Type B pancreatic cell (in vitro differentiated cells): ENCODE measurements around the gene PPP3R2. TPM values are rescaled to one million over a fixed set of nuclear protein-coding genes. Genes with fewer than 3 reads are reported as not detected.

Experiments used
- DNase-seq: peaks from one replicate; pipeline ENCODE4 v3.0.0; 2021; ENCODE audit warnings: mixed read lengths; ENCODE audit not compliant: unreplicated experiment; ENCODE audit errors: extremely low spot score
- H3K27ac Mint-ChIP-seq: 2 replicates; pipeline ENCODE4 v1.8.0; 2021; ENCODE audit warnings: mild to moderate bottlenecking, mixed read lengths
- H3K27me3 Mint-ChIP-seq: 2 replicates; pipeline ENCODE4 v1.8.0; 2021; ENCODE audit warnings: mixed read lengths
- H3K36me3 Mint-ChIP-seq: 2 replicates; pipeline ENCODE4 v1.8.0; 2021; ENCODE audit warnings: mixed read lengths
- H3K4me1 Mint-ChIP-seq: one replicate; pipeline ENCODE4 v1.8.0; 2021; ENCODE audit warnings: mixed read lengths; ENCODE audit not compliant: unreplicated experiment
- H3K4me3 Mint-ChIP-seq: 2 replicates; pipeline ENCODE4 v1.8.0; 2021; ENCODE audit warnings: mild to moderate bottlenecking, mixed read lengths
- H3K9me3 Mint-ChIP-seq: 2 replicates; pipeline ENCODE4 v1.8.0; 2021; ENCODE audit warnings: mixed read lengths
- CTCF ChIP-seq: fragments of 200-600 bp; sonication (generic); conservative IDR thresholded peaks from 2 replicates; pipeline ENCODE4 v1.5.0; 2021; ENCODE audit warnings: antibody characterized with exemption, mild to moderate bottlenecking
- total RNA-seq: library from RNA; stranded (reverse); gene quantifications from 2 replicates; pipeline ENCODE4 v1.2.1, GENCODE V29; 2021; ENCODE audit warnings: low replicate concordance

PPP3R2 gene
- total RNA-seq, 1 donor from 2014 or later, result 0.22 TPM

GRCh38 chr9:101567725-101568350 lies 26.9 kb downstream of the PPP3R2 start:
- Mint-ChIP-seq H3K36me3 (peaks cover 32% of the 10 kb centered on the region), H3K9me3 (no peaks in the 10 kb centered on the region), H3K4me1 (peaks cover 4% of the 10 kb centered on the region), H3K27me3 (no peaks in the 10 kb centered on the region), H3K4me3 (no peak overlapping the region), H3K27ac (no peak overlapping the region)
- TF ChIP-seq CTCF, result no peak
- no peak for DNase-seq

DNA sequence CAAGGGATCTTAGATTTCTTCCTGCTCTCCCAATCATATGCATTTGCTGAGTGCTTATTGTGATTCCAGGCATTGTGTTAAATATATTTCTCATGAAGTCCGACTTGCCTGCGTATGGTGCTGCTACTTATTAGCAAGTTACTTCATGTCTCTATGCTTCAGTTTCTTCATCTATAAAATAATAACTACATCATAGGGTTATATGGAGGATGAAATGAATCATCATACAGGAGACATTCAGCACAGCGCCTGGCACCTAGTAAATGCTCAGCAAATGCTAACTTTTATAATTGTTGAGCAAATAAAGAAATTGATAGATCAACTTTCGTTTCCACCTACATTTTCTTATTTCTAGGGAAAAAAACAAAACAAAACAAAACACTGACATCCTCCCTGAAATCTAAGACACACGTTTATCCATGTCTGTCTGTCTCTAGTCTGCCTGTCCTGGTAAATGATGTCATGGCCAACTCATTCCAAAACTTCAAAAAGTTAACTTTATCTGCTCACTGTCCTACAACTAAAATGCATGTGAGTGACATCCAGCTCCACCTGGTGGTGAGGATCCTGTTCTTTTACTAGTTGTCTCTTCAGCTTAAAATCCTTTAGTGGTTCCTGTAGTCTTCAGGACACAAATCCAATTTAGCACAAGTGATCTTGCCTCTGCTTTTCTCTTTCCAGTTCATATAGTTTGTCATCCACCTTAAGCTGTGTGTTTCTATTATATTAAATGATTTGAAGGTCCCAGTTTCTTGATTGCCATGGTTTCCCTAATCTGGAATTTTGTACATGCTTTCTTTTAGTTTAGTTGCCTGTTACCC lies 27.7 kb downstream of the PPP3R2 start:
- Mint-ChIP-seq H3K4me1 (peaks cover 4% of the 10 kb centered on the region), H3K27ac (no peak overlapping the region), H3K27me3 (no peaks in the 10 kb centered on the region), H3K36me3 (peaks cover 34% of the 10 kb centered on the region), H3K4me3 (no peak overlapping the region), H3K9me3 (no peaks in the 10 kb centered on the region)
- peak; percentile 60 for TF ChIP-seq CTCF
- DNase-seq, result no peak

DNA sequence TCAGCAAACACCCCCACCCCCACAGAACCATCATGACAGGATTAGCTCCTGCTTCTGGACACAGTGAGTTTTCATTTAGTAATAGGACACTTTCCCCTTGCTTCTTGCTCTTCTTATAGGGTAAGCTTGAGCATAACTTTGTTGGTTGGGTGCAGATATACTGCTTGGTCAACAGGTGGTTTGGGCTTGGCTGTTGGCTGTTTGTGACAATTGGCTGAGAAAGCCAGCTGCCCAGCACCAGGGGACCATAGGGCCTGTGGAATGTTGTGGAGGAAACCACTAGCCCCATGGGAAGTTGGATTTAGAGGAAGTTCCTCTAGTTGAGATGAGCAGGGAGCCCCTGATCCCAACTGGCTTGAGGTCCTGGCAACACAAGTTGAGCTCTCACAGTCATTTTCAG lies 30.5 kb downstream of the PPP3R2 start:
- no peaks in the 10 kb centered on the region for H3K27me3 Mint-ChIP-seq
- H3K4me1 Mint-ChIP-seq, result no peaks in the 10 kb centered on the region
- no peak for TF ChIP-seq CTCF
- no peak overlapping the region for H3K4me3 Mint-ChIP-seq
- no peak for DNase-seq
- no peak overlapping the region for H3K27ac Mint-ChIP-seq
- H3K36me3 Mint-ChIP-seq, result peaks cover 55% of the 10 kb centered on the region
- peaks cover 2% of the 10 kb centered on the region for H3K9me3 Mint-ChIP-seq

GRCh38 chr9:101562966-101563365 lies 31.8 kb downstream of the PPP3R2 start:
- H3K27ac Mint-ChIP-seq, result no peak overlapping the region
- H3K4me1 Mint-ChIP-seq, result no peaks in the 10 kb centered on the region
- no peaks in the 10 kb centered on the region for H3K27me3 Mint-ChIP-seq
- peaks cover 9% of the 10 kb centered on the region for H3K9me3 Mint-ChIP-seq
- no peak for TF ChIP-seq CTCF
- H3K36me3 Mint-ChIP-seq, result peaks cover 59% of the 10 kb centered on the region
- no peak overlapping the region for H3K4me3 Mint-ChIP-seq
- no peak for DNase-seq

GRCh38 chr9:101561740-101562139 lies 33.0 kb downstream of the PPP3R2 start:
- no peak for DNase-seq
- H3K4me3 Mint-ChIP-seq, result no peak overlapping the region
- H3K27ac Mint-ChIP-seq, result no peak overlapping the region
- peaks cover 67% of the 10 kb centered on the region for H3K36me3 Mint-ChIP-seq
- H3K4me1 Mint-ChIP-seq, result no peaks in the 10 kb centered on the region
- no peaks in the 10 kb centered on the region for H3K27me3 Mint-ChIP-seq
- TF ChIP-seq CTCF, result no peak
- peaks cover 14% of the 10 kb centered on the region for H3K9me3 Mint-ChIP-seq
